ENCODE data around the gene ANXA3.
"Not testable (repeated sequence)": the region's sequence is repeated elsewhere in the genome, so short reads cannot be mapped to it uniquely, and the experiment has no call there.

- TF ChIP-seq EZH2, CTCF, EZH2phosphoT487 (IDR thresholded peaks at IDR 0.05): not testable (repeated sequence)
Observed at GRCh38 chr4:78506260-78506659, 45.3 kb upstream of the ANXA3 start.
